GM15510 (cell line): ENCODE measurements around the gene TMEM123.

ENCODE experiments used
- POLR2A ChIP-seq: IDR thresholded peaks from 3 replicates; pipeline ENCODE4 v1.6.1; 2011; ENCODE audit warnings: borderline replicate concordance; ENCODE audit not compliant: insufficient read length; ENCODE audit errors: extremely low read depth

Gene TMEM123

GRCh38 chr11:102452461-102453301 is at the start of gene TMEM123:
Gene TMEM123 (minus strand): TSS chr11:102452765. CDS start chr11:102452623, 142 bp downstream.
- TF ChIP-seq POLR2A, result peak; percentile 91

GRCh38 chr11:102500829-102501228 is 48.3 kb upstream of the TMEM123 start:
- no peak for TF ChIP-seq POLR2A

GRCh38 chr11:102499931-102500330 is 47.4 kb upstream of the TMEM123 start:
- no peak for TF ChIP-seq POLR2A

GRCh38 chr11:102499151-102499550 is 46.6 kb upstream of the TMEM123 start:
- no peak for TF ChIP-seq POLR2A

- no peak for TF ChIP-seq POLR2A
Observed at GRCh38 chr11:102497061-102497460, 44.5 kb upstream of the TMEM123 start.

- TF ChIP-seq POLR2A, result no peak
Observed at GRCh38 chr11:102495161-102496042, 42.8 kb upstream of the TMEM123 start.

GRCh38 chr11:102494216-102494615 is 41.7 kb upstream of the TMEM123 start:
- TF ChIP-seq POLR2A, result no peak

- no peak for TF ChIP-seq POLR2A
Observed at GRCh38 chr11:102493524-102493923, 41.0 kb upstream of the TMEM123 start.

- no peak for TF ChIP-seq POLR2A
Observed at GRCh38 chr11:102491969-102492368, 39.4 kb upstream of the TMEM123 start.

GRCh38 chr11:102489186-102490145 is 36.9 kb upstream of the TMEM123 start:
- TF ChIP-seq POLR2A, result no peak

GRCh38 chr11:102488208-102488607 is 35.6 kb upstream of the TMEM123 start:
- no peak for TF ChIP-seq POLR2A

- TF ChIP-seq POLR2A, result no peak
Observed at GRCh38 chr11:102487214-102487613, 34.6 kb upstream of the TMEM123 start.

- TF ChIP-seq POLR2A, result no peak
Observed at GRCh38 chr11:102486584-102486983, 34.0 kb upstream of the TMEM123 start.

- TF ChIP-seq POLR2A, result no peak
Observed at GRCh38 chr11:102485095-102485722, 32.6 kb upstream of the TMEM123 start.
